Loucy (cell line): ENCODE data around the gene GPR37.

ENCODE experiments used
- EZH2phosphoT487 ChIP-seq: fragments of 200-600 bp; IDR thresholded peaks from 2 replicates; pipeline ENCODE4 v1.6.1; 2018; ENCODE audit warnings: antibody characterized with exemption, mild to moderate bottlenecking, moderate library complexity, borderline replicate concordance
- TF ChIP-seq, protein P1 (sequence below): fragments of 200-600 bp; sonication (generic); conservative IDR thresholded peaks from 2 replicates; pipeline ENCODE4 v1.5.1; 2014; ENCODE audit warnings: mild to moderate bottlenecking, antibody characterized with exemption, low read length

DNA sequence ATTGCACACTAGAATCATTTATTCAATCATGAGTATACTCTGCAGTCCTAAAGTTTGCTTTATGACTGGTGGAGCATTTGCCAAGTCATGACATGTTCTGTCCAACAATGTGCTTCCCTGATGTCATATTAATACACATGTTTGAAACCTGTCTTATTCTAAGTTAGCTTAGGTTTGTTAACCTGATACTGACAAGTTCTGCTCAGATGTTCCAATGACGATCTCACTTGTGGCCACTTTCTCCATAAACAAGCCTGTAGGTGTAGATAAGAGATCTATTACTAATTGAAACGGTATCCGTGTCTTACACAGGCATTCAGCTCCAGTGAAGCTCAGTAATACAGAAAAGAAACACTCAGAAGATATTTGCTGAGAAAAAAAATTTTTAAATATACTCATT is 64.9 kb downstream of the GPR37 start:
- TF ChIP-seq, protein P1, sequence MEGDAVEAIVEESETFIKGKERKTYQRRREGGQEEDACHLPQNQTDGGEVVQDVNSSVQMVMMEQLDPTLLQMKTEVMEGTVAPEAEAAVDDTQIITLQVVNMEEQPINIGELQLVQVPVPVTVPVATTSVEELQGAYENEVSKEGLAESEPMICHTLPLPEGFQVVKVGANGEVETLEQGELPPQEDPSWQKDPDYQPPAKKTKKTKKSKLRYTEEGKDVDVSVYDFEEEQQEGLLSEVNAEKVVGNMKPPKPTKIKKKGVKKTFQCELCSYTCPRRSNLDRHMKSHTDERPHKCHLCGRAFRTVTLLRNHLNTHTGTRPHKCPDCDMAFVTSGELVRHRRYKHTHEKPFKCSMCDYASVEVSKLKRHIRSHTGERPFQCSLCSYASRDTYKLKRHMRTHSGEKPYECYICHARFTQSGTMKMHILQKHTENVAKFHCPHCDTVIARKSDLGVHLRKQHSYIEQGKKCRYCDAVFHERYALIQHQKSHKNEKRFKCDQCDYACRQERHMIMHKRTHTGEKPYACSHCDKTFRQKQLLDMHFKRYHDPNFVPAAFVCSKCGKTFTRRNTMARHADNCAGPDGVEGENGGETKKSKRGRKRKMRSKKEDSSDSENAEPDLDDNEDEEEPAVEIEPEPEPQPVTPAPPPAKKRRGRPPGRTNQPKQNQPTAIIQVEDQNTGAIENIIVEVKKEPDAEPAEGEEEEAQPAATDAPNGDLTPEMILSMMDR: no peak
- no peak for TF ChIP-seq EZH2phosphoT487
